OCI-LY1 (cell line): ENCODE results near the gene TRIM9.

Source experiments
- H2AFZ ChIP-seq: fragments of 200-600 bp; sonication (generic), shearing (Covaris generic); 2 replicates; pipeline ENCODE4 v1.6.0; 2014; ENCODE audit warnings: antibody characterized with exemption, mild to moderate bottlenecking, low read length
- H3F3A ChIP-seq: fragments of 200-600 bp; sonication (generic), shearing (Covaris generic); 2 replicates; pipeline ENCODE4 v1.6.0; 2014; ENCODE audit warnings: mild to moderate bottlenecking, antibody characterized with exemption, low read length, moderate library complexity; ENCODE audit not compliant: insufficient read depth
- H3K27ac ChIP-seq: fragments of 200-600 bp; sonication (generic); 2 replicates; pipeline ENCODE4 v1.5.1; 2014; ENCODE audit warnings: low read length, mixed run types, mild to moderate bottlenecking, low read depth; ENCODE audit not compliant: poor library complexity, severe bottlenecking
- H3K27me3 ChIP-seq: fragments of 200-600 bp; sonication (generic); 2 replicates; pipeline ENCODE4 v1.6.0; 2014; ENCODE audit warnings: antibody characterized with exemption, mild to moderate bottlenecking, low read length, moderate library complexity; ENCODE audit not compliant: insufficient read depth
- H3K36me3 ChIP-seq: fragments of 200-600 bp; sonication (generic); 2 replicates; pipeline ENCODE4 v1.6.1; 2014; ENCODE audit warnings: mild to moderate bottlenecking, antibody characterized with exemption, low read length, moderate library complexity, mixed read lengths; ENCODE audit not compliant: insufficient read depth
- H3K4me1 ChIP-seq: fragments of 200-600 bp; sonication (generic); 2 replicates; pipeline ENCODE4 v1.5.1; 2014; ENCODE audit warnings: mild to moderate bottlenecking, low read length, moderate library complexity; ENCODE audit not compliant: insufficient read depth, severe bottlenecking
- H3K4me2 ChIP-seq: fragments of 200-600 bp; sonication (generic), shearing (Covaris generic); 2 replicates; pipeline ENCODE4 v1.6.1; 2014; ENCODE audit warnings: low read length
- H3K4me3 ChIP-seq: fragments of 200-600 bp; sonication (generic); 2 replicates; pipeline ENCODE4 v1.5.1; 2014; ENCODE audit warnings: low read length, low read depth, mild to moderate bottlenecking, mixed read lengths; ENCODE audit not compliant: poor library complexity, severe bottlenecking
- H3K79me2 ChIP-seq: fragments of 200-600 bp; shearing (Covaris generic); 2 replicates; pipeline ENCODE4 v1.6.1; 2016; ENCODE audit warnings: mixed run types, low read length, mixed read lengths; ENCODE audit not compliant: insufficient read depth
- H3K9ac ChIP-seq: fragments of 200-600 bp; sonication (generic), shearing (Covaris generic); 2 replicates; pipeline ENCODE4 v1.6.1; 2014; ENCODE audit warnings: mild to moderate bottlenecking, low read length, mixed read lengths
- H3K9me2 ChIP-seq: fragments of 200-600 bp; sonication (generic), shearing (Covaris generic); 2 replicates; pipeline ENCODE4 v1.6.1; 2014; ENCODE audit warnings: low read depth, mild to moderate bottlenecking, low read length, mixed read lengths
- H3K9me3 ChIP-seq: fragments of 200-600 bp; shearing (Covaris generic); 2 replicates; pipeline ENCODE4 v1.6.1; 2014; ENCODE audit warnings: low read length, mixed read lengths
- H4K20me1 ChIP-seq: fragments of 200-600 bp; sonication (generic), shearing (Covaris generic); 2 replicates; pipeline ENCODE4 v1.6.0; 2016; ENCODE audit warnings: mild to moderate bottlenecking, low read length; ENCODE audit not compliant: insufficient read depth
- EZH2 ChIP-seq: fragments of 200-600 bp; sonication (generic), shearing (Covaris generic); IDR thresholded peaks from 2 replicates; pipeline ENCODE4 v1.8.0; 2017; ENCODE audit warnings: borderline replicate concordance, mixed run types, mild to moderate bottlenecking, antibody characterized with exemption, low read length, moderate library complexity, mixed read lengths
- TF ChIP-seq, protein P1 (sequence below): fragments of 200-600 bp; sonication (generic), shearing (Covaris generic); IDR thresholded peaks from 2 replicates; pipeline ENCODE4 v1.5.1; 2017; ENCODE audit warnings: mild to moderate bottlenecking, antibody characterized with exemption, low read length, moderate library complexity, mixed read lengths

TRIM9 gene

DNA sequence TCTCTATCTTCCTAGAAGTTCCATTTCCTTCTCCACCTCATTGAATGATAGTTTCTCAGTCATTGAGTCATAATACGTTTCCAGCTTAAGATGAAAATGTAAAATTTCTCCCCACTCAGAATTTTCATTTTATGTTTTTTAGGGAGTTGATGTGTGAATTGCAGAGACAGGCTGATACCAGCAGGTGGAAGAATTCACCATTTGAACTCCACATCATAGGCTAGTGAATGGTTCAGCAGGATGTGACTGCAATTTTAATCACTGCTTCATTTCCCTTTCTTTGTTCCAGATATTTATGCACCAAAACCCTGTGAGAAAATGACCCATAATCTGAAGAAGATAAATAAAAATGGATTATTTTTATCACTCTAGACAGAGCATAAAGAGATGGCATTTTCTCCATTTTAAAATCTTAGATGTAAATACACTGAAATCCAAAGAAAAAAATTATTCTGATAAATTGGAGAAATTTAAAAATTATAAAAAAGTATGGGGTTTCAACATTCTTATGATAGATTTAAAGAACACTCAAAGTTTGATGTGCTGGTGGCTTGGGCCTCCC, 140.0 kb downstream of the TRIM9 start:
- H3K27ac ChIP-seq, result no peak overlapping the region
- H3K4me1 ChIP-seq, result peaks cover 10% of the 10 kb centered on the region
- H3K9ac ChIP-seq, result no peak overlapping the region

DNA sequence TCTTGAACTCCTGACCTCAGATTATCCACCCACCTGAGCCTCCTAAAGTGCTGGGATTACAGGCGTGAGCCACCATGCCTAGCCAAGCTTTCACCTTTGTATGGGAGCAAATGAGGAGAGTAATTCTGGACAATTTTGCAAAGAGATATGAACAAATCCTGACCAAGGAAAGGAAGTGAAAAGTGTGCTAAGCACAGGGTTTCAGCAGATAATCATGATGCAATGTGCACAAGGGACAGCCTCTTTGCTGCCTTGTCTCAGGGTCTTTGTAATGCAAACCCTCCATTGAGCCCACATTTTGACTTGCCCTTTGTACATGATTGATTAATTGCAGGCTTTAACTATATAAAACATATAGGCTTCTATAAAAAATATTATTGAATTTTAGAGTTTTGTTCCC, 141.4 kb downstream of the TRIM9 start:
- Histone ChIP-seq H3K27ac (no peak overlapping the region), H3K4me2 (no peak overlapping the region), H3K4me1 (peaks cover 10% of the 10 kb centered on the region), H3F3A (no peaks in the 10 kb centered on the region), H3K36me3 (no peaks in the 10 kb centered on the region), H3K27me3 (no peaks in the 10 kb centered on the region), H3K9me2 (no peaks in the 10 kb centered on the region), H3K9ac (no peak overlapping the region), H4K20me1 (no peaks in the 10 kb centered on the region), H3K79me2 (no peaks in the 10 kb centered on the region), H3K9me3 (no peaks in the 10 kb centered on the region), H3K4me3 (no peak overlapping the region), H2AFZ (no peak overlapping the region)
- TF ChIP-seq, protein P1, sequence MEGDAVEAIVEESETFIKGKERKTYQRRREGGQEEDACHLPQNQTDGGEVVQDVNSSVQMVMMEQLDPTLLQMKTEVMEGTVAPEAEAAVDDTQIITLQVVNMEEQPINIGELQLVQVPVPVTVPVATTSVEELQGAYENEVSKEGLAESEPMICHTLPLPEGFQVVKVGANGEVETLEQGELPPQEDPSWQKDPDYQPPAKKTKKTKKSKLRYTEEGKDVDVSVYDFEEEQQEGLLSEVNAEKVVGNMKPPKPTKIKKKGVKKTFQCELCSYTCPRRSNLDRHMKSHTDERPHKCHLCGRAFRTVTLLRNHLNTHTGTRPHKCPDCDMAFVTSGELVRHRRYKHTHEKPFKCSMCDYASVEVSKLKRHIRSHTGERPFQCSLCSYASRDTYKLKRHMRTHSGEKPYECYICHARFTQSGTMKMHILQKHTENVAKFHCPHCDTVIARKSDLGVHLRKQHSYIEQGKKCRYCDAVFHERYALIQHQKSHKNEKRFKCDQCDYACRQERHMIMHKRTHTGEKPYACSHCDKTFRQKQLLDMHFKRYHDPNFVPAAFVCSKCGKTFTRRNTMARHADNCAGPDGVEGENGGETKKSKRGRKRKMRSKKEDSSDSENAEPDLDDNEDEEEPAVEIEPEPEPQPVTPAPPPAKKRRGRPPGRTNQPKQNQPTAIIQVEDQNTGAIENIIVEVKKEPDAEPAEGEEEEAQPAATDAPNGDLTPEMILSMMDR, result no peak
- no peak for TF ChIP-seq EZH2

More for the DNA sequence above, 140.0 kb downstream of the TRIM9 start:
- no peaks in the 10 kb centered on the region for H3K36me3 ChIP-seq
- H3K27me3 ChIP-seq, result no peaks in the 10 kb centered on the region
- no peaks in the 10 kb centered on the region for H3F3A ChIP-seq
- H3K4me3 ChIP-seq, result no peak overlapping the region
- H3K79me2 ChIP-seq, result no peaks in the 10 kb centered on the region
- TF ChIP-seq EZH2, result no peak
- TF ChIP-seq, protein P1, result peak; percentile 75
- H3K9me2 ChIP-seq, result no peaks in the 10 kb centered on the region
- no peaks in the 10 kb centered on the region for H4K20me1 ChIP-seq
- no peak overlapping the region for H3K4me2 ChIP-seq
- H2AFZ ChIP-seq, result no peak overlapping the region
- H3K9me3 ChIP-seq, result no peaks in the 10 kb centered on the region

DNA sequence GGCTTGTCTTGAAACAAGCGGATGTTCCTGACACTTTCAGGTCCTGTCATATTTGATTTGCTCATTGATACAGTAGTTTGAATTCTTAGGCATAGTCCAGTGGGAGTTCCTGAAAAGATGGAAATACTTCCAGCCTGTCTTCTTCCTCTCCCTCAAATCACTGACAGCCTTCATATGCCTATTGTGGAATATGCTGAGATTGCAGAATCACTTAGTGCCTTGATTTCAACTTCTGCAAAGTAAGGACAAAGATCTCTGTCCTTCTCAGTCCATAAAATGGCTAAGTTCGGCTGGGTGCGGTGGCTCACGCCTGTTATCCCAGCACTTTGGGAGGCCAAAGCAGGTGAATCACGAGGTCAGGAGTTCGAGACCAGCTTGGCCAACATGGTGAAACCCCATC, 143.9 kb downstream of the TRIM9 start:
- no peak overlapping the region for H3K27ac ChIP-seq
- H4K20me1 ChIP-seq, result no peaks in the 10 kb centered on the region

More for the DNA sequence above, 143.9 kb downstream of the TRIM9 start:
- no peaks in the 10 kb centered on the region for H3K36me3 ChIP-seq
- H3K4me2 ChIP-seq, result no peak overlapping the region
- no peaks in the 10 kb centered on the region for H3K9me3 ChIP-seq
- no peaks in the 10 kb centered on the region for H3K9me2 ChIP-seq
- no peak overlapping the region for H2AFZ ChIP-seq
- no peaks in the 10 kb centered on the region for H3K79me2 ChIP-seq
- TF ChIP-seq, protein P1, result no peak
- TF ChIP-seq EZH2, result no peak
- no peaks in the 10 kb centered on the region for H3K27me3 ChIP-seq
- no peak overlapping the region for H3K9ac ChIP-seq
- no peak overlapping the region for H3K4me3 ChIP-seq
- H3F3A ChIP-seq, result no peaks in the 10 kb centered on the region
- peaks cover 10% of the 10 kb centered on the region for H3K4me1 ChIP-seq
